CD4-positive, CD25-positive, alpha-beta regulatory T cell (primary cell): ENCODE measurements around the gene APBB2. TPM values are rescaled to one million over a fixed set of nuclear protein-coding genes. Genes with fewer than 3 reads are reported as not detected.

Experiments used
- ATAC-seq, 2 donors: fragments of 150-1000 bp; cut with Tn5 transposase; one replicate each; pipeline ENCODE4 v1.10.0; 2021; ENCODE audit warnings: low read depth in 2 of 2, moderate number of reproducible peaks in 2 of 2, moderate library complexity in 1 of 2
- DNase-seq, 3 donors: peaks; one replicate each; pipeline versions ENCODE4 v3.0.0 to v3.0.0-alpha.2; 2012 to 2022; ENCODE audit warnings: mixed read lengths in 1 of 3
- H3K27ac ChIP-seq: one replicate; pipeline ENCODE4 v1.7.0; 2013; ENCODE audit warnings: mild to moderate bottlenecking, low read length; ENCODE audit not compliant: insufficient read depth, poor library complexity, severe bottlenecking
- H3K27me3 ChIP-seq: one replicate; pipeline ENCODE4 v1.7.0; 2013; ENCODE audit warnings: low read length; ENCODE audit not compliant: control insufficient read depth, insufficient read depth
- H3K36me3 ChIP-seq: one replicate; pipeline ENCODE4 v1.7.0; 2013; ENCODE audit warnings: mild to moderate bottlenecking, low read length, moderate library complexity; ENCODE audit not compliant: control insufficient read depth, insufficient read depth
- H3K4me1 ChIP-seq: 2 replicates; pipeline ENCODE4 v1.7.0; 2013; ENCODE audit warnings: mild to moderate bottlenecking, low read length; ENCODE audit not compliant: insufficient read depth, control insufficient read depth, poor library complexity, severe bottlenecking
- H3K4me3 ChIP-seq: one replicate; pipeline ENCODE4 v1.7.0; 2013; ENCODE audit warnings: low read depth, mild to moderate bottlenecking, low read length, moderate library complexity
- H3K9me3 ChIP-seq, 2 experiments: 1 replicate in 1 of 2; 2 replicates in 1 of 2; pipeline ENCODE4 v1.7.0; 2013; ENCODE audit warnings: low read length in 2 of 2, mild to moderate bottlenecking in 1 of 2, moderate library complexity in 1 of 2; ENCODE audit not compliant: control insufficient read depth in 2 of 2
- H3K27ac Mint-ChIP-seq, 3 donors: one replicate each; pipeline ENCODE4 v1.8.0; 2020 to 2022; ENCODE audit warnings: mild to moderate bottlenecking in 3 of 3, mixed read lengths in 3 of 3, moderate library complexity in 2 of 3
- H3K27me3 Mint-ChIP-seq: one replicate; pipeline ENCODE4 v1.8.0; 2022; ENCODE audit warnings: mild to moderate bottlenecking, mixed read lengths
- H3K36me3 Mint-ChIP-seq: one replicate; pipeline ENCODE4 v1.8.0; 2020; ENCODE audit warnings: mixed read lengths
- H3K4me1 Mint-ChIP-seq, 4 donors: one replicate each; pipeline ENCODE4 v1.8.0; 2020 to 2022; ENCODE audit warnings: mixed read lengths in 4 of 4, mild to moderate bottlenecking in 1 of 4
- H3K4me3 Mint-ChIP-seq, 4 donors: one replicate each; pipeline ENCODE4 v1.8.0; 2020 to 2022; ENCODE audit warnings: mild to moderate bottlenecking in 4 of 4, mixed read lengths in 4 of 4, moderate library complexity in 3 of 4
- H3K9me3 Mint-ChIP-seq, 7 donors: one replicate each; pipeline ENCODE4 v1.8.0; 2020 to 2022; ENCODE audit warnings: mixed read lengths in 7 of 7, mild to moderate bottlenecking in 3 of 7, moderate library complexity in 2 of 7
- polyA plus RNA-seq, 4 donors: library from polyadenylated mRNA; unstranded; fragments of 300-500 nt; fragmentation: Illumina TruSeq; gene quantifications; one replicate each; pipeline ENCODE4 v1.2.3, GENCODE V29; 2021
- total RNA-seq: library from RNA; stranded (reverse); gene quantifications from one replicate; pipeline ENCODE4 v1.2.3, GENCODE V29; 2022

APBB2 gene
- total and polyA plus RNA-seq, 5 donors from 2014 or later: not detected

- ATAC-seq (no peak), DNase-seq (no peak)
- Mint-ChIP-seq H3K4me3 (no peak overlapping the region), H3K4me1 (no peaks in the 10 kb centered on the region), H3K27me3 (no peaks in the 10 kb centered on the region), H3K36me3 (no peaks in the 10 kb centered on the region), H3K27ac (no peak overlapping the region), H3K9me3 (no peaks in the 10 kb centered on the region)
- Histone ChIP-seq H3K27ac (no peak overlapping the region), H3K9me3 (no peaks in the 10 kb centered on the region), H3K4me1 (no peaks in the 10 kb centered on the region), H3K36me3 (no peaks in the 10 kb centered on the region), H3K27me3 (peaks cover 2% of the 10 kb centered on the region), H3K4me3 (no peak overlapping the region)
These were observed 250.4 kb downstream of the APBB2 start for GRCh38 chr4:40963897-40964478.

- Histone ChIP-seq H3K36me3 (no peaks in the 10 kb centered on the region), H3K4me3 (no peak overlapping the region), H3K9me3 (no peaks in the 10 kb centered on the region), H3K4me1 (no peaks in the 10 kb centered on the region), H3K27me3 (peaks cover 2% of the 10 kb centered on the region), H3K27ac (no peak overlapping the region)
- ATAC-seq (no peak), DNase-seq (no peak)
- H3K4me1 Mint-ChIP-seq: no peaks in the 10 kb centered on the region
- no peak overlapping the region for H3K4me3 Mint-ChIP-seq
- no peaks in the 10 kb centered on the region for H3K27me3 Mint-ChIP-seq
- H3K36me3 Mint-ChIP-seq: no peaks in the 10 kb centered on the region
- H3K9me3 Mint-ChIP-seq: no peaks in the 10 kb centered on the region
- H3K27ac Mint-ChIP-seq: no peak overlapping the region
These were observed 251.7 kb downstream of the APBB2 start for GRCh38 chr4:40962551-40963180.

- no peak overlapping the region for H3K27ac Mint-ChIP-seq
- no peaks in the 10 kb centered on the region for H3K27me3 Mint-ChIP-seq
- no peaks in the 10 kb centered on the region for H3K9me3 ChIP-seq
- H3K4me1 ChIP-seq: no peaks in the 10 kb centered on the region
- DNase-seq: no peak
- ATAC-seq: no peak
- H3K4me1 Mint-ChIP-seq: no peaks in the 10 kb centered on the region
- no peaks in the 10 kb centered on the region for H3K36me3 ChIP-seq
- H3K4me3 Mint-ChIP-seq: no peak overlapping the region
- H3K4me3 ChIP-seq: no peak overlapping the region
- H3K36me3 Mint-ChIP-seq: no peaks in the 10 kb centered on the region
- H3K27ac ChIP-seq: no peak overlapping the region
- no peaks in the 10 kb centered on the region for H3K9me3 Mint-ChIP-seq
- peaks cover 2% of the 10 kb centered on the region for H3K27me3 ChIP-seq
These were observed 253.4 kb downstream of the APBB2 start for GRCh38 chr4:40960941-40961340.

- H3K4me3 Mint-ChIP-seq: no peak overlapping the region
- DNase-seq (no peak), ATAC-seq (no peak)
- H3K27ac Mint-ChIP-seq: no peak overlapping the region
- Histone ChIP-seq H3K27ac (no peak overlapping the region), H3K36me3 (no peaks in the 10 kb centered on the region), H3K9me3 (no peaks in the 10 kb centered on the region), H3K27me3 (peaks cover 2% of the 10 kb centered on the region), H3K4me1 (no peaks in the 10 kb centered on the region), H3K4me3 (no peak overlapping the region)
- no peaks in the 10 kb centered on the region for H3K27me3 Mint-ChIP-seq
- no peaks in the 10 kb centered on the region for H3K9me3 Mint-ChIP-seq
- H3K36me3 Mint-ChIP-seq: no peaks in the 10 kb centered on the region
- no peaks in the 10 kb centered on the region for H3K4me1 Mint-ChIP-seq
These were observed 257.1 kb downstream of the APBB2 start for GRCh38 chr4:40957281-40957680.

GRCh38 chr4:40956721-40957255 is 257.6 kb downstream of the APBB2 start:
- DNase-seq (no peak), ATAC-seq (no peak)
- Mint-ChIP-seq H3K27me3 (no peaks in the 10 kb centered on the region), H3K9me3 (no peaks in the 10 kb centered on the region), H3K27ac (no peak overlapping the region), H3K4me1 (no peaks in the 10 kb centered on the region), H3K36me3 (no peaks in the 10 kb centered on the region), H3K4me3 (no peak overlapping the region)
- no peak overlapping the region for H3K27ac ChIP-seq
- H3K9me3 ChIP-seq: no peaks in the 10 kb centered on the region
- no peak overlapping the region for H3K4me3 ChIP-seq
- peaks cover 2% of the 10 kb centered on the region for H3K27me3 ChIP-seq
- H3K36me3 ChIP-seq: no peaks in the 10 kb centered on the region
- H3K4me1 ChIP-seq: no peaks in the 10 kb centered on the region

GRCh38 chr4:40954088-40954668 is 260.2 kb downstream of the APBB2 start:
- H3K4me1 Mint-ChIP-seq: no peaks in the 10 kb centered on the region
- Histone ChIP-seq H3K9me3 (no peaks in the 10 kb centered on the region), H3K4me1 (no peaks in the 10 kb centered on the region), H3K27me3 (no peaks in the 10 kb centered on the region), H3K36me3 (no peaks in the 10 kb centered on the region), H3K4me3 (no peak overlapping the region), H3K27ac (no peak overlapping the region)
- no peaks in the 10 kb centered on the region for H3K9me3 Mint-ChIP-seq
- no peak overlapping the region for H3K27ac Mint-ChIP-seq
- H3K4me3 Mint-ChIP-seq: no peak overlapping the region
- ATAC-seq: no peak
- DNase-seq: no peak
- H3K36me3 Mint-ChIP-seq: no peaks in the 10 kb centered on the region
- no peaks in the 10 kb centered on the region for H3K27me3 Mint-ChIP-seq

GRCh38 chr4:40953283-40954087 is 260.9 kb downstream of the APBB2 start:
- H3K9me3 Mint-ChIP-seq: no peaks in the 10 kb centered on the region
- H3K36me3 ChIP-seq: no peaks in the 10 kb centered on the region
- H3K27me3 ChIP-seq: no peaks in the 10 kb centered on the region
- DNase-seq: no peak
- no peak overlapping the region for H3K4me3 ChIP-seq
- no peak for ATAC-seq
- no peak overlapping the region for H3K4me3 Mint-ChIP-seq
- H3K36me3 Mint-ChIP-seq: no peaks in the 10 kb centered on the region
- no peak overlapping the region for H3K27ac Mint-ChIP-seq
- H3K9me3 ChIP-seq: no peaks in the 10 kb centered on the region
- no peaks in the 10 kb centered on the region for H3K4me1 Mint-ChIP-seq
- H3K4me1 ChIP-seq: no peaks in the 10 kb centered on the region
- H3K27ac ChIP-seq: no peak overlapping the region
- H3K27me3 Mint-ChIP-seq: no peaks in the 10 kb centered on the region
